Effector memory CD4-positive, alpha-beta T cell (primary cell): ENCODE data around the gene FGF12.

Experiments used
- DNase-seq, 3 donors: peaks; one replicate each; pipeline ENCODE4 v3.0.0-alpha.2; 2020
- H3K27ac ChIP-seq: 2 replicates; pipeline ENCODE4 v1.7.0; 2013; ENCODE audit warnings: mild to moderate bottlenecking, low read length, moderate library complexity; ENCODE audit not compliant: insufficient read depth, poor library complexity, severe bottlenecking
- H3K27me3 ChIP-seq: replicated peaks from 2 replicates; pipeline ENCODE4 v1.7.0; 2013; ENCODE audit warnings: mild to moderate bottlenecking, low read length; ENCODE audit not compliant: insufficient read depth, control insufficient read depth, poor library complexity, severe bottlenecking
- H3K36me3 ChIP-seq: 2 replicates; pipeline ENCODE4 v1.7.0; 2013; ENCODE audit warnings: mild to moderate bottlenecking, low read length, moderate library complexity; ENCODE audit not compliant: control insufficient read depth, insufficient read depth
- H3K4me1 ChIP-seq: 2 replicates; pipeline ENCODE4 v1.7.0; 2013; ENCODE audit warnings: low read length, mild to moderate bottlenecking; ENCODE audit not compliant: control insufficient read depth, insufficient read depth, poor library complexity, severe bottlenecking
- H3K4me3 ChIP-seq: 2 replicates; pipeline ENCODE4 v1.7.0; 2013; ENCODE audit warnings: low read length, low read depth, mild to moderate bottlenecking; ENCODE audit not compliant: insufficient read depth, poor library complexity, severe bottlenecking
- H3K9me3 ChIP-seq: 2 replicates; pipeline ENCODE4 v1.7.0; 2013; ENCODE audit warnings: mild to moderate bottlenecking, low read length, moderate library complexity; ENCODE audit not compliant: control insufficient read depth

The FGF12 gene

GRCh38 chr3:192207239-192207638, 520.1 kb downstream of the FGF12 start:
- H3K36me3 ChIP-seq: no peaks in the 10 kb centered on the region
- no peak overlapping the region for H3K27ac ChIP-seq
- no peak for DNase-seq
- no peaks in the 10 kb centered on the region for H3K27me3 ChIP-seq
- H3K4me3 ChIP-seq: no peak overlapping the region
- no peaks in the 10 kb centered on the region for H3K9me3 ChIP-seq
- H3K4me1 ChIP-seq: no peaks in the 10 kb centered on the region

GRCh38 chr3:192194085-192194484, 533.3 kb downstream of the FGF12 start:
- Histone ChIP-seq H3K4me3 (no peak overlapping the region), H3K27me3 (no peaks in the 10 kb centered on the region), H3K36me3 (no peaks in the 10 kb centered on the region), H3K27ac (no peak overlapping the region), H3K9me3 (no peaks in the 10 kb centered on the region), H3K4me1 (no peaks in the 10 kb centered on the region)
- DNase-seq: no peak

DNA sequence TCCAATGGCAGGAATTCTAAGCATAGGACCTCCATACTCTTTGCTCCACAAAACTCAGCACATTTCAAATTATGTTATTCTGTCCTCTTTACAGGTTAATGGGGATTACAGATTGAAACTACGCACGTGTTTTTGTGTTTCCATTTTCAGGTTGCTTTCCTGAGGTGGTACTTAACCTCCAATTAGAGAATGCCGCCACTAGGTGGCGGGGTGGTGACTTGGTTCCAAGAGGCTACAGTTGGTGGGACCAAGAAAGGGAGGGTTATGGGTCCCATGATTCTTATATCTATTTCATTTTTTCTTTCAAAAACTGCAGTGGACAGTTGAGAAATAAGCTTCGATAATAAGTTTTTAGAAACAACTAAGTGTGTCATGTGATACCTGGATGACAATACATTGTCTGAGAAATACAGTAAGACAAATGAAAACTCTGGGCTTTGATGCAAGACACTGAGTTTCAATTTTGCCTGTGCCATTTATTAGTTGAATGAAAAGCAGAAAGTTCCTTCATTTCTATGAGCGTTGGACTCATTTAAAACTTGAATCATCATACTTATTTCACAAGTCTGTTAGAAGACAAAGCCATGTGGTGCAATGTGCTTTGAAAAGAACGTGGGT, 539.0 kb downstream of the FGF12 start:
- no peaks in the 10 kb centered on the region for H3K36me3 ChIP-seq
- no peak for DNase-seq
- H3K4me1 ChIP-seq: no peaks in the 10 kb centered on the region
- H3K27ac ChIP-seq: no peak overlapping the region
- no peaks in the 10 kb centered on the region for H3K27me3 ChIP-seq
- H3K4me3 ChIP-seq: no peak overlapping the region
- H3K9me3 ChIP-seq: no peaks in the 10 kb centered on the region

DNA sequence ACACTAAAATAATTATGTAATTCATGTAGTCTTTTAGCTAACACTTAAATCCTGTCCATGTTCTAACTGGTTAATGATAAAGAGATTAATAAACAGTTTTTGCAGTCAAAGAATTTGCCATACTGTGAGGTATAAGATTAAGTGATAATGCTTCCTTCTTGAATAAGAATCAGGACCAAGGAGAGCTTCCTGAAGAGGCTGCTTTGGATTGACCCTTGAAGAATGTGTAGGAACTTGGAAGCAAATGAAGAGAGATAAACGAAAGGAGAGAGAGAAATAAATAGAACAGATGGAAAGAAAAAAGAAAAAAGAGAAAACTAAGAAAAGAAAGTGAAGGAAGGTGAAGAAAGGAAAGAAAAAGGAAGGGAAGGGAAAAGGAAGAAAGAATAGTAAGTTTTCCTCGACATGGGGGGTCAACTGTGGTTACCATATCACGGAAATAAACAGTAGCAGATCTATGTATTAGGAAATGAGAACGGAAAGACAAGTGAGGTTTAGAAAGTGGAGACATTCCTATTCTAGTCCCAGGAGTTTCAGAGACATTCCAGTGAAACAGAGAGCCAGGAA, 539.8 kb downstream of the FGF12 start:
- no peaks in the 10 kb centered on the region for H3K9me3 ChIP-seq
- H3K36me3 ChIP-seq: no peaks in the 10 kb centered on the region
- no peaks in the 10 kb centered on the region for H3K4me1 ChIP-seq
- no peaks in the 10 kb centered on the region for H3K27me3 ChIP-seq
- no peak for DNase-seq
- no peak overlapping the region for H3K27ac ChIP-seq
- no peak overlapping the region for H3K4me3 ChIP-seq

DNA sequence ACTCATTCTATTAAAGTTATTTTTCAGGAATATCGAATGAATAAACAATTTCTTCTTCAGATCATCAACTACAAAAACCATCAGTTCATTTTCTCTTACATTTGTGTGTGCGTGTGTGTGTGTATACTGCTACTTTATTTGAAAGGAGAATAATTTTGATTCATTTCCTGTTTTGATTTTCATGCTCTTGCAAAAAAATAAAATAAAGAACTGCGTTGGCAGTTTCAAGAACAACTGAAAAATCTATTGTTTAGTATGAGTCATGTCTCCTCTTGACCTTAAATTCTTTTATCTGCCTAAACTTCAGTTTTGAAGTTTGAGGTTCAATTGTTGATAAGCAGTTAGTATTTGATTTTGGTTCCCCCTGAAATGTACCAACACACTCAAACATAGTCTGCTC, 540.8 kb downstream of the FGF12 start:
- H3K36me3 ChIP-seq: no peaks in the 10 kb centered on the region
- DNase-seq: no peak
- H3K4me3 ChIP-seq: no peak overlapping the region
- no peak overlapping the region for H3K27ac ChIP-seq
- no peaks in the 10 kb centered on the region for H3K27me3 ChIP-seq
- H3K9me3 ChIP-seq: no peaks in the 10 kb centered on the region
- no peaks in the 10 kb centered on the region for H3K4me1 ChIP-seq

DNA sequence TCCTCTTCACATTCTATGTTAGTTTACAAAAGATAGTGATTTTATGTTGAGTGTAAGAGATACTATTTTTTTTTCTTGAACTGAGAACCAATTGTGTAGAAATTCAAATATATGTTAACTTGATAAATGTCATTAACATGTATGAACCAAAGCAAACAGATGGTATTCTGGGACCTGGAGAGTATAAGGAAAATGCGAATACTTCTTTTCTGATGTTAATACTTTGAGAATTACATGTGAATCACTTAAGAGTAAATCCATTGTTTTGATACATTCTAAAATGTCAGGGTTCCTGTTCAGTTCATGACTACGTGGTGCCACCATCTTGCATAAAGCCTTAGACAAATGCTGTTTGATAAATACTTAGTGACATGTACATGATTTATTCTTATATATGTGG, 541.3 kb downstream of the FGF12 start:
- Histone ChIP-seq H3K27ac (no peak overlapping the region), H3K4me1 (no peaks in the 10 kb centered on the region), H3K27me3 (no peaks in the 10 kb centered on the region), H3K36me3 (no peaks in the 10 kb centered on the region), H3K9me3 (no peaks in the 10 kb centered on the region), H3K4me3 (no peak overlapping the region)
- DNase-seq: no peak

- no peaks in the 10 kb centered on the region for H3K36me3 ChIP-seq
Observed at GRCh38 chr3:192183109-192183508, 544.2 kb downstream of the FGF12 start.

GRCh38 chr3:192181151-192181550, 546.2 kb downstream of the FGF12 start:
- H3K27me3 ChIP-seq: no peaks in the 10 kb centered on the region
- DNase-seq: no peak
- no peaks in the 10 kb centered on the region for H3K36me3 ChIP-seq
- H3K4me1 ChIP-seq: no peaks in the 10 kb centered on the region
- no peak overlapping the region for H3K27ac ChIP-seq
- H3K9me3 ChIP-seq: no peaks in the 10 kb centered on the region
- no peak overlapping the region for H3K4me3 ChIP-seq

More at GRCh38 chr3:192183109-192183508, 544.2 kb downstream of the FGF12 start:
- no peak for DNase-seq
- Histone ChIP-seq H3K4me3 (no peak overlapping the region), H3K9me3 (no peaks in the 10 kb centered on the region), H3K27me3 (no peaks in the 10 kb centered on the region), H3K27ac (no peak overlapping the region), H3K4me1 (no peaks in the 10 kb centered on the region)

DNA sequence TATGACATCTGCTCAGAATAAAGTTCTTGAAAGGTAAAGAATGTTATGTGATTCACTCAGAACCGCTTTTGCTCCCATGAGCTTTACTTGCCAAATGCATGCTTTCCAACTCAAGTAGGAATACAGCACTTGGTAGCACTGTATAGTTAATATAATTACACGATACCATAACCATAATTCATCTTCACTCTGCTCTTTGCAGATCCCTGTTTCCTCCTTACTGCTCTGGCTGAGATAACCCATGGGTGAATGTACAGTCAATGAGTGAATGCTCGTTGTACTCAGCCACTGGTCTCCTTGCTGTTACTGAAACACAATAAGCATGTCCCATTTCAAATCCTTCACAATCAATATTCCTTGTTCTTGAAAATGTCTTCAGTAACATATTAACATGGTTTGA, 550.0 kb downstream of the FGF12 start:
- Histone ChIP-seq H3K36me3 (no peaks in the 10 kb centered on the region), H3K27ac (no peak overlapping the region), H3K4me1 (no peaks in the 10 kb centered on the region), H3K27me3 (no peaks in the 10 kb centered on the region), H3K4me3 (no peak overlapping the region), H3K9me3 (no peaks in the 10 kb centered on the region)
- DNase-seq: no peak

DNA sequence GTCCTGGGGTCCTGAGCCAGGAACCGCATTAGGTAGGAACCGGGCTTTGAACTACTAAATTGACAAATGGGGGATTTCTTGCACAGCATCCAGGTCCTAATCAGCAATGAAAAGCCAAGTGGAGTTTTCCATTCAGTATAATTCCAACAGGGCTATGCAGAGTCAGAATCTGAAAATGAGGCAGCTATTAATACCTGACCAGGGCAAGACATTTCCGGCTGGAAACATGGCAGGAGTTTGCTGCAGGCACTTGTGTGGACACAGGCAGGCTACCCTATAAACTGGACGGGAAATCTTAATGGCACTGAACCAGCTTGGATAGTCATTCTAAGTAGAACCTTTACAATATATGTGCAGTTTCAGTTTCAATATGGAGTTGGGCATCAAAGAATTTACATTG, 553.1 kb downstream of the FGF12 start:
- H3K4me3 ChIP-seq: no peak overlapping the region
- no peaks in the 10 kb centered on the region for H3K9me3 ChIP-seq
- H3K27me3 ChIP-seq: no peaks in the 10 kb centered on the region
- DNase-seq: no peak
- H3K4me1 ChIP-seq: no peaks in the 10 kb centered on the region
- H3K27ac ChIP-seq: no peak overlapping the region
- no peaks in the 10 kb centered on the region for H3K36me3 ChIP-seq
